Dendritic cell treated with granulocyte-macrophage colony-stimulating factor and Interleukin-4, amounts not matched to agents 40 ng/mL and 50 ng/mL, for 4 days (primary cell): ENCODE results near the gene TECPR1.

ENCODE experiments used
- H3K27ac Mint-ChIP-seq: one replicate; pipeline ENCODE4 v1.8.0; 2022; ENCODE audit warnings: mild to moderate bottlenecking, mixed read lengths
- H3K27me3 Mint-ChIP-seq: one replicate; pipeline ENCODE4 v1.8.0; 2022; ENCODE audit warnings: mild to moderate bottlenecking, mixed read lengths
- H3K36me3 Mint-ChIP-seq: one replicate; pipeline ENCODE4 v1.8.0; 2022; ENCODE audit warnings: low read depth, mixed read lengths
- H3K4me1 Mint-ChIP-seq: one replicate; pipeline ENCODE4 v1.8.0; 2022; ENCODE audit warnings: low read depth, mixed read lengths
- H3K4me3 Mint-ChIP-seq: one replicate; pipeline ENCODE4 v1.8.0; 2022; ENCODE audit warnings: mild to moderate bottlenecking, moderate library complexity, mixed read lengths
- H3K9me3 Mint-ChIP-seq: one replicate; pipeline ENCODE4 v1.8.0; 2022; ENCODE audit warnings: mixed read lengths
- intact Hi-C: fragments of 100-400 bp; cut with micrococcal nuclease; formaldehyde crosslinking; loops from one replicate; pipeline ENCODE4 v1.15.0; 2022

TECPR1 gene

DNA sequence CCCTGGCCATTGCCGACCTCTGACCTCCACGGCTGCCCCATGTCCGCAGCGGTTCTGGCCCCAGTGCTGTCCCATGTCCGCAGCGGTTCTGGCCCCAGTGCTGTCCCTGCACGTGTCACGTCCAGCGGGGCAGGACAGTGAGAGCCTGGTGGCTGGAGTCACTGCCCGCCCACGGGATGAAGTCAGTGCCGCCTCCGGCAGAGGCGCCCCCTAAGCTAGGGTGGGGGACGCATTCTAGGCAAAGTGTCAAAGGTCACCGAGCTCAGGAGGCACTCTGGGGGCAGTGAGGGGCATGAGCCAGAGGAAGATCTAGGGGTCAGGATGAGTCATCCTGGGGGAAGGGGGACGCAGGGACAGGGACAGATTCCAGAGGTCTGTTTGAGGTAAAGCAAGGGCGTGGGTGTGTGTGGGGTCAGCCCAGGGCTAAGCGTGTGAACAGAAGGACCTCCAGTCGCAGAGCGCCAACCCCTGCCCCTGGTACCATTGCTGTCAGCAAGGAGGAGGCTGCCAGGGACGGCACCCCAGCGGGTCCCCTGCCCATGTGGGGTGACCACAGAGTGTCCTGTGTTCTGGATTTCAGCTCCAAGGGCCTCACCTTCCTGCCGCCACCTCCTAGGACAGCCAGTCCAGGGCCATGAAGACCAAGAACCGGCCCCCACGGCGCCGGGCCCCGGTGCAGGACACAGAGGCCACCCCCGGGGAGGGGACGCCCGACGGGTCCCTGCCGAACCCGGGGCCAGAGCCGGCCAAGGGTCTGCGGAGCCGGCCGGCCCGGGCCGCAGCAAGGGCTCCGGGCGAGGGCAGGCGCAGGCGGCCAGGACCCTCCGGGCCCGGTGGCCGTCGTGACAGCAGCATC, 40.1 kb downstream of the TECPR1 start:
- Mint-ChIP-seq H3K27ac (no peak overlapping the region), H3K4me3 (peak overlapping the region; percentile 40), H3K27me3 (peaks cover 32% of the 10 kb centered on the region), H3K9me3 (no peaks in the 10 kb centered on the region), H3K4me1 (no peaks in the 10 kb centered on the region), H3K36me3 (peaks cover 33% of the 10 kb centered on the region)
- intact Hi-C loops, result no loop called here

DNA sequence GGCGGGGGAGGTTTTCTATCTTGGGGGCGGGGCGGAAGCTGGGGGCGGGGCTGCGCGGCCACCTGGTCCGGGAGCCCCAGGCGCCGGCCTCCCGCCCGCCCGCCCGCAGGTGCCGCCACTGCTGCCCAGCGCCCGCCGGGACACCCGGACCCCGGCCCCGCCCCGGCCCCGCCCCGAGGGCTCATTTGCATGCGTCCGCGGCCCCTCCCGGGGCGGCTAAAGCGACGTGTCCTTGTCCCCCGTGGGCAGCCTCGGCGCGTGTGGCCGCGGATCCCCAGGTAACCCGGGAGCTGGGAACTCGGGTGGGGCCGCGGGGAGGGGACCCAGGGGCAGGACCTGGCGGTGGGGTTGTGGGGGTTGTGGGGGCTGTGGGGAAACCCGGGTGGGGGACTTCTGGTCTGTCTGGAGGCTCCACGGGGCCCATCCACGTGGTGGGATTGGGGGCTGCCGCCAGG, 40.8 kb downstream of the TECPR1 start, which contains the start of gene BHLHA15:
Gene BHLHA15 (plus strand): TSS at position 219 of the 455 bp plus-strand sequence. CDS start 871 bp downstream, outside the sequence.
- intact Hi-C loops, result no loop called here
- peak within 1 kb of the TSS; percentile 40 for H3K4me3 Mint-ChIP-seq
- H3K27ac Mint-ChIP-seq, result no peak within 1 kb of the TSS
- H3K36me3 Mint-ChIP-seq, result peaks cover 33% of the 10 kb centered on the region
- peaks cover 36% of the 10 kb centered on the region for H3K27me3 Mint-ChIP-seq
- no peaks in the 10 kb centered on the region for H3K9me3 Mint-ChIP-seq
- no peaks in the 10 kb centered on the region for H3K4me1 Mint-ChIP-seq

DNA sequence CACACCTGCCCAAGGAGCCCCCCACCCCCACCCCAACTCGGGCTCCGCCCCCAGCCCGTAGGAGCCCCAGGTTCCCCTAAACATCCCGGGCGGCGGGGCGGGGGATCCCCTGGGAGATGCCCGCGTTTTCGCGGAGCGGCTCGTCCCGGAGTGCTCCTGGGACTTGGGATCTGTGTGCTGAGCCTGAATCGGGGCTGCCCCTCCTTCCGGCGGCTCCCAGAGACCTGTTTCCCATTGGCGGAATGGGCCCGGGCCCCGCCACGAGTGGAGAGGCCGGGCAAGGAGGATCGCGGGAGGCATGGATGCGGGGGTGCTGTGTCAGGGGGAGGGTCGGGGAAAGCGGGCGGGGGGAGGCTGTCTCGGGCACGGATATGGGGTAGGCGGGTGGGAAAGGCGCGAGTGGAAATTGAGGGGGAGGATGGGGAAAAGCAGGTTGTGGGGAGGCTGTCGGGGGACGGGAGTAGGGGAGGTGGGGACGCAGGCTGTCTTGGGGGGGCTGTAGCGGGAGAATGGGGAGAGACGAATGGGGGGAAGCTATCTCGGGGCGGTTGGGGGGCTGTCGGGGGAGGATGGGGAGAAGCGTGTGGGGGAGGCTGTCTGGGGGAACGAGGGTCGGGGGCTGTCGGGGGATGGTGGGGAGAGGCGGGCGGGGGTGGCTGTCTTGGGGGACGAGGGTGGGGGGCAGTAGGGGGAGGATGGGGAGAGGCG, 41.4 kb downstream of the TECPR1 start:
- Mint-ChIP-seq H3K27ac (no peak overlapping the region), H3K4me1 (no peaks in the 10 kb centered on the region), H3K4me3 (peak overlapping the region; percentile 17), H3K27me3 (peaks cover 36% of the 10 kb centered on the region), H3K36me3 (peaks cover 33% of the 10 kb centered on the region), H3K9me3 (no peaks in the 10 kb centered on the region)
- intact Hi-C loops, result no loop called here

DNA sequence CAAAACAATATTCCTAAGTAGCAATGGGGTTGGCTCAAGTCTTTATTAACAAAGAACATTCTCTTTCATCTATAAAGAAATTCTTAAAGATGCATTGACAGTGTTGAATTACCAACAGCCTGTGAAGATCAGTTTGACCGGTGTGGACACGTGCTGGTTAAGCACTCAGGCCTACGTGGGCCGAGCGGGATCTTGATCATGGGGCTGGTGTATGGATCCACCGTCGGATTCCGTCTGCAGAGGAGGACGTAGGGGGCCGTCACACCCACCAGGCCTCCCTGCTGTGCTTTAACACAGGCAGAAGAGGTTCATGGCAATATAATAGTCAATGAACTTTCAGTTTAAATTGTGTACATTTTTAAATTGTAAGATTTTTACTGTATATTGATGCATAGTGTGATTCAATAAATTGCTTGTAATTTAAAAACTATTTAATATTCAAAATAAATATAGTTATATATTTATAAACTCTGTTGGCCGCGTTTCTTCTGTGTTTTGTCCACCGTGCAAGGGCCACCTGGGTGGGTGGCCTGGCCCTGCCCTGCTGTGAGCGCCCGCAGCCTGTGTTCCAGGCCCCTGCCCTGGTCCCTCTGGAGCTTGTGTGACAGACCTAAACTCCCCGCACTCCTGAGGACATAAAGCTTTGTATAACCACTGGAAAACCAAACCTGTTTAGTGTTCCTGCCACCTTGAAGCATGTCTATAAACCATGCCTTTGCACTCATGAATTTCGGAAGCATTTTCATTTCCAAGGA, 42.7 kb downstream of the TECPR1 start:
- no peak overlapping the region for H3K27ac Mint-ChIP-seq
- peaks cover 41% of the 10 kb centered on the region for H3K36me3 Mint-ChIP-seq
- intact Hi-C loops, result no loop called here
- no peaks in the 10 kb centered on the region for H3K9me3 Mint-ChIP-seq
- H3K4me1 Mint-ChIP-seq, result no peaks in the 10 kb centered on the region
- peaks cover 44% of the 10 kb centered on the region for H3K27me3 Mint-ChIP-seq
- no peak overlapping the region for H3K4me3 Mint-ChIP-seq

GRCh38 chr7:98206451-98207330, 45.3 kb downstream of the TECPR1 start:
- intact Hi-C loops, result no loop called here
- H3K27ac Mint-ChIP-seq, result no peak overlapping the region
- H3K27me3 Mint-ChIP-seq, result peaks cover 49% of the 10 kb centered on the region
- no peak overlapping the region for H3K4me3 Mint-ChIP-seq
- H3K36me3 Mint-ChIP-seq, result peaks cover 58% of the 10 kb centered on the region
- H3K9me3 Mint-ChIP-seq, result no peaks in the 10 kb centered on the region
- peaks cover 14% of the 10 kb centered on the region for H3K4me1 Mint-ChIP-seq

DNA sequence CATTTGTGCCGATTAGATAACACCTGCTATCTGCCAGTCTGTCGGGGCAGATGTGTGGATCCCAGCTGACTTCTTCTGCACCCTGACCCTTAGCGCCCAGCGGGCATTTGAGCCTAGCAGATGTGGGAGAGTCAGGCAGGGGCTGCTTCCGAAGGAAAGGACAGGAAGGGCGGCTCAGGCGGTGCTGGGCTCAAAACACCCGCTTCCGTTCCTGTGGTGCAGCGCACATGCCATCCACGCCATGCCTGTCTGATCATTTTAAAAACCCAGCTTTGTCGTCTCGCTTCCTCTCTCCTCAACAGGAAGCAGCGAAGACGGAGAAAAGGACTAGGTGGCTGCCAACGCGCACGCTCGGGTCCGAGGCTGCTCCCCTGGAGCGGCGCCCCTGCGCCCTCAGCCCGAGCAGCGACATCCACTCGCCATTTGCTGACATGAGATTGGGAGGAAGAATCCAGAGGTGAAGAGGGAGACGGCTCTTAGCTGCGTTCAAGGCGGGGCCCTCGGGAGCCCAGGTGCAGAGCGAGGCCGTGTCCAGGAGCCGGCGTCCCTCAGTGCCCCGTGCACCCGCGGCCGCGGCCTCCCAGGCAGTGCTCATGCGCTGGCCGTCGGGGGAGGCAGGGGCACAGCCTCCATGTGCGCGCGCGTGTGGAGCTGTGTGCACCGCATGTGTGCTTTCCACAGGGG, 46.7 kb downstream of the TECPR1 start:
- Mint-ChIP-seq H3K27ac (no peak overlapping the region), H3K36me3 (peaks cover 63% of the 10 kb centered on the region), H3K4me3 (no peak overlapping the region), H3K27me3 (peaks cover 48% of the 10 kb centered on the region), H3K4me1 (peaks cover 15% of the 10 kb centered on the region), H3K9me3 (no peaks in the 10 kb centered on the region)
- intact Hi-C loops, result no loop called here

GRCh38 chr7:98204670-98205069, 47.4 kb downstream of the TECPR1 start:
- Mint-ChIP-seq H3K9me3 (no peaks in the 10 kb centered on the region), H3K36me3 (peaks cover 61% of the 10 kb centered on the region), H3K4me3 (no peak overlapping the region), H3K27me3 (peaks cover 44% of the 10 kb centered on the region), H3K4me1 (peaks cover 15% of the 10 kb centered on the region), H3K27ac (no peak overlapping the region)
- intact Hi-C loops, result no loop called here

- intact Hi-C loops, result no loop called here
Observed at GRCh38 chr7:98203964-98204605, 47.9 kb downstream of the TECPR1 start.

GRCh38 chr7:98203261-98203963, 48.6 kb downstream of the TECPR1 start:
- H3K27ac Mint-ChIP-seq, result no peak overlapping the region
- peaks cover 62% of the 10 kb centered on the region for H3K36me3 Mint-ChIP-seq
- intact Hi-C loops, result no loop called here
- H3K4me3 Mint-ChIP-seq, result no peak overlapping the region
- H3K9me3 Mint-ChIP-seq, result no peaks in the 10 kb centered on the region
- H3K27me3 Mint-ChIP-seq, result peaks cover 45% of the 10 kb centered on the region
- H3K4me1 Mint-ChIP-seq, result peaks cover 22% of the 10 kb centered on the region

More at GRCh38 chr7:98203964-98204605, 47.9 kb downstream of the TECPR1 start:
- H3K27me3 Mint-ChIP-seq, result peaks cover 45% of the 10 kb centered on the region
- peaks cover 60% of the 10 kb centered on the region for H3K36me3 Mint-ChIP-seq
- H3K9me3 Mint-ChIP-seq, result no peaks in the 10 kb centered on the region
- H3K27ac Mint-ChIP-seq, result no peak overlapping the region
- H3K4me3 Mint-ChIP-seq, result no peak overlapping the region
- peaks cover 20% of the 10 kb centered on the region for H3K4me1 Mint-ChIP-seq

DNA sequence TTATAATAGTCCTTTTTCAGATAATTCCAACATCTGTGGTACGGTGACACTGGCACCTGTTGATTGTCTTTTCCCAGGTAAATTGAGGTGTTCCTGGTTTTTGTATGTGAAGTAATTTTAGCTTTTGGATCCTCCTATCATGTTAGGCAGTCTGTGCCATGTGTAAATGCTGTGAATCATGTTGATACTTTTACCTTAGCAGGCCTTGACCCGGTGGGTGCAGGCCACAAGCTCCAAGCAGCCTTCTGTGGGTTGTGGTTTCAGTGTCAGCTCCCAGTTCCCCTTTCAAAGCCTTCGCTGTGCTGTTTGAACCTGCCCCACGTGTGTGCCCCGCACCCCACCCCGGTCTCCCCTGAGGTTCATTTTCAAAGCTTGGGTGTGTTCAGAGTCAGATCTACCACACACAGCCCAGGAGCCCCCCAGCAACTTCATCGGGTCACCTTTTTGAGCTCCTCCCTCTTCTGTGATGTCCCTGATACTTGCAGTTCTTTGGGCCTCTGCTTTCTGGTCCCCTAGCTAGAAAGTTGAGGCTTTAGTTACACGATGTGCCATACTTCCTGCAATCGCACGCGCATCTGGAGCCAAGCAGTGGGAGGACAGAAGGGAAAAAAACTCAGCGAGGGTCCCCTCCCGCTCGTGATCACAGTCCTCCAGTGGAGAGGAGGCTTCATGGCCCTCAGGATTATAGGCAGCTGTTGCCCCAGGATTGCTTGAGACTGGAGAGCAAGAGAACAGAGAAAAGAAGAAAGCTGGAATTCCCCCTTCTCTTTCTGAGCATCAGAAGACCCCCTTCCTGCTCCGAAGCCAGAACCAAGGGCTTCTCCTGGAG, 49.5 kb downstream of the TECPR1 start:
- Mint-ChIP-seq H3K27ac (peak overlapping the region; percentile 17), H3K9me3 (no peaks in the 10 kb centered on the region), H3K4me1 (peaks cover 22% of the 10 kb centered on the region), H3K36me3 (peaks cover 69% of the 10 kb centered on the region), H3K27me3 (peaks cover 49% of the 10 kb centered on the region), H3K4me3 (no peak overlapping the region)
- intact Hi-C loops, result no loop called here

DNA sequence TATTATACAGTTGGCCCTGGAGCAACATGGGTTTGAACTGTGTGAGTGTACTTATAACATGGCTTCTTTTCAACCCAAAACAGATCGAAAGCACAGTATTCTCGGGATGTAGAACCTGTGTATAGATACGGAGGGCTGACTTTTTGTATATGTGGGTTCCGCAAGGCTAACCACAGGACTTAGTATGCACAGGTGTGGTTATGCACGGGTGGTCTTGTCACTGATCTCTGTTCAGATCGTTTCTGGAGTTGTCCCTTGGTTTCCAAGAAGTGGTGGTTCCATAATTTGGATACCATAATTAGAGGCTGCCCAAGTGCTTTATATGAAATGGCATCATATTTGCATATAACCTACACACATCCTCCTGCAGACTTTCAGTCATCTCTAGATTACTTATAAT, 51.7 kb downstream of the TECPR1 start:
- H3K27ac Mint-ChIP-seq, result no peak overlapping the region
- no peak overlapping the region for H3K4me3 Mint-ChIP-seq
- H3K4me1 Mint-ChIP-seq, result peaks cover 28% of the 10 kb centered on the region
- H3K36me3 Mint-ChIP-seq, result peaks cover 50% of the 10 kb centered on the region
- H3K27me3 Mint-ChIP-seq, result peaks cover 46% of the 10 kb centered on the region
- intact Hi-C loops, result no loop called here
- H3K9me3 Mint-ChIP-seq, result no peaks in the 10 kb centered on the region
